ENCODE results near the gene KRTAP20-4.

The KRTAP20-4 gene

GRCh38 chr21:30629200-30629599, 8.8 kb downstream of the KRTAP20-4 start:
- TF ChIP-seq, protein P1, sequence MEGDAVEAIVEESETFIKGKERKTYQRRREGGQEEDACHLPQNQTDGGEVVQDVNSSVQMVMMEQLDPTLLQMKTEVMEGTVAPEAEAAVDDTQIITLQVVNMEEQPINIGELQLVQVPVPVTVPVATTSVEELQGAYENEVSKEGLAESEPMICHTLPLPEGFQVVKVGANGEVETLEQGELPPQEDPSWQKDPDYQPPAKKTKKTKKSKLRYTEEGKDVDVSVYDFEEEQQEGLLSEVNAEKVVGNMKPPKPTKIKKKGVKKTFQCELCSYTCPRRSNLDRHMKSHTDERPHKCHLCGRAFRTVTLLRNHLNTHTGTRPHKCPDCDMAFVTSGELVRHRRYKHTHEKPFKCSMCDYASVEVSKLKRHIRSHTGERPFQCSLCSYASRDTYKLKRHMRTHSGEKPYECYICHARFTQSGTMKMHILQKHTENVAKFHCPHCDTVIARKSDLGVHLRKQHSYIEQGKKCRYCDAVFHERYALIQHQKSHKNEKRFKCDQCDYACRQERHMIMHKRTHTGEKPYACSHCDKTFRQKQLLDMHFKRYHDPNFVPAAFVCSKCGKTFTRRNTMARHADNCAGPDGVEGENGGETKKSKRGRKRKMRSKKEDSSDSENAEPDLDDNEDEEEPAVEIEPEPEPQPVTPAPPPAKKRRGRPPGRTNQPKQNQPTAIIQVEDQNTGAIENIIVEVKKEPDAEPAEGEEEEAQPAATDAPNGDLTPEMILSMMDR (IDR thresholded peaks at IDR 0.05; ENCODE audit: low read depth, low read length), result no peak

DNA sequence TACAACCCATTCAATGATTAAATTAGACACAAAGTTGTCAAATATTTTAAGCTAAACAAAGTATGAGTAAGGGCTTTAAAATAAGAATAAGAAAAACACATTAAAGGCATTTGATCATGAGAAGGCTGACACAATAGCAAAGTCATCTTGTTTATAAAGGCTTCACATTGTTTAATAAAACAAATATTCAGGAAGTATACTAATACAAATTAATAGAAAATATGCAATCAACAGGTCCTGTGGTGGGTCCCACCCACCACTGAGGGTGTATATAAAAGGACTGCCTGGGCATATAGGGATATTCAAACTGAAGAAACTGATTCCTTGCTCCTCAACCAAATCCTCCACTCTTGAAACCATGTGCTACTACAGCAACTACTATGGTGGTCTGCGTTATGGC, 14.5 kb downstream of the KRTAP20-4 start, which contains the start of gene KRTAP20-2:
TSS of gene KRTAP20-2 (plus strand) at position 301 of the 400 bp plus-strand sequence. CDS start at position 359, 58 bp downstream.
- H3K36me3 ChIP-seq, result no peaks in the 10 kb centered on the region
- no peaks in the 10 kb centered on the region for H3K4me1 ChIP-seq
- H3K27me3 ChIP-seq, result no peaks in the 10 kb centered on the region
- TF ChIP-seq, protein P1 (IDR thresholded peaks at IDR 0.05; ENCODE audit: low read depth, low read length), result no peak
- no peak within 1 kb of the TSS for H3K4me3 ChIP-seq (ENCODE audit: low read depth, low read length)
- no peaks in the 10 kb centered on the region for H3K9me3 ChIP-seq
- no peak for DNase-seq

More at GRCh38 chr21:30629200-30629599, 8.8 kb downstream of the KRTAP20-4 start:
- Histone ChIP-seq H3K9me3 (no peaks in the 10 kb centered on the region), H3K4me3 (ENCODE audit: low read depth, low read length) (no peak overlapping the region), H3K4me1 (no peaks in the 10 kb centered on the region), H3K36me3 (no peaks in the 10 kb centered on the region), H3K27me3 (no peaks in the 10 kb centered on the region)
- no peak for DNase-seq

DNA sequence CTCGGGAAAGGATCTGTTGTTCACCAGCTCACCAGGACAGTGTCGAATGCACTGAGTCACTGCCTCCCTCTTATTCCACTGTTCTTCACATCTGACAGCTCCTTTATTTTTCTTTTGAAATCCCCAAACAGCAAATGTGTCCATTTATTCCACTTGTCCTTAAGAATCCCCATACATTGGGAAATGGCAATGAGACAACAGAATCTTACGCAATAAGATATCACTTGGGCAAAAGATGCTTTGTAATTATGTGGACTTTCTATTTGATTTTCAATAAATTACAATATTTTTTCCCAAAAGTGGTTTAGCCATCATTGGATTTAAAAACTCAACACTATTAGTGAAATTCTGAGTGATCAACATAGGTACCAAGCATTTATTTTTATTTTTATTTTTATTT, 18.3 kb downstream of the KRTAP20-4 start:
- Histone ChIP-seq H3K4me1 (no peaks in the 10 kb centered on the region), H3K36me3 (no peaks in the 10 kb centered on the region), H3K9me3 (no peaks in the 10 kb centered on the region), H3K4me3 (ENCODE audit: low read depth, low read length) (no peak overlapping the region), H3K27me3 (no peaks in the 10 kb centered on the region)
- TF ChIP-seq, protein P1 (IDR thresholded peaks at IDR 0.05; ENCODE audit: low read depth, low read length), result no peak
- DNase-seq, result no peak

DNA sequence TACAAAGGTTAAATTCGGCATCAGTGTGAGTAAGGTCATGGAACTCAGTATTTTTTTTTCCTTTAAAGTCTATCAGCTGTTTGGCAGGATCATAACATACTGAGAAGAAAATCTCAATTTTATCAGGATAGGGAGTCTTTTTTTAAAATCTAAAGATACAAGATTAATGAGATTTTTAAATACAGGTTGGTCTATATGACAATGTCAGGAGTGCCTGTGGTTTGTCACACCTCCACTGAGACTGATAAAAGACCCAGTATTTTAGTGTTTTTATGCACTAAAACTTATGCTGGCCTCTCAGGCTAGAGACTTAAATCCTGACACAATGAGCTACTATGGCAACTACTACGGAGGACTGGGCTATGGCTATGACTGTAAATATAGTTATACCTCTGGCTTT, 22.1 kb downstream of the KRTAP20-4 start, which contains the start of gene KRTAP20-3:
TSS of gene KRTAP20-3 (plus strand) at position 301 of the 400 bp plus-strand sequence.
- H3K27me3 ChIP-seq, result no peaks in the 10 kb centered on the region
- H3K9me3 ChIP-seq, result no peaks in the 10 kb centered on the region
- H3K4me3 ChIP-seq (ENCODE audit: low read depth, low read length), result no peak within 1 kb of the TSS
- no peaks in the 10 kb centered on the region for H3K36me3 ChIP-seq
- no peaks in the 10 kb centered on the region for H3K4me1 ChIP-seq
- TF ChIP-seq, protein P1 (IDR thresholded peaks at IDR 0.05; ENCODE audit: low read depth, low read length), result no peak
- no peak for DNase-seq

GRCh38 chr21:30646904-30647414, 26.5 kb downstream of the KRTAP20-4 start:
- Histone ChIP-seq H3K27me3 (no peaks in the 10 kb centered on the region), H3K9me3 (no peaks in the 10 kb centered on the region), H3K4me1 (no peaks in the 10 kb centered on the region; the same call in 1 of the 2 replicates), H3K36me3 (no peaks in the 10 kb centered on the region), H3K4me3 (ENCODE audit: low read depth, low read length) (no peak overlapping the region)
- no peak for DNase-seq
- TF ChIP-seq, protein P1 (IDR thresholded peaks at IDR 0.05; ENCODE audit: low read depth, low read length), result no peak

GRCh38 chr21:30652891-30653290, 32.5 kb downstream of the KRTAP20-4 start:
- H3K4me1 ChIP-seq, result no peaks in the 10 kb centered on the region; the same call in 1 of the 2 replicates
- no peak overlapping the region for H3K4me3 ChIP-seq (ENCODE audit: low read depth, low read length)
- no peaks in the 10 kb centered on the region for H3K36me3 ChIP-seq
- DNase-seq, result no peak
- H3K9me3 ChIP-seq, result no peaks in the 10 kb centered on the region
- no peaks in the 10 kb centered on the region for H3K27me3 ChIP-seq
- TF ChIP-seq, protein P1 (IDR thresholded peaks at IDR 0.05; ENCODE audit: low read depth, low read length), result no peak

Data from BE2C (cell line).